Urinary bladder (tissue), 4 donors: ENCODE results near the gene GALT. TPM values are rescaled to one million over a fixed set of nuclear protein-coding genes. Genes with fewer than 3 reads are reported as not detected.

Source experiments
- DNase-seq: peaks from one replicate; pipeline ENCODE4 v3.0.0-alpha.2; 2015; ENCODE audit errors: extremely low spot score
- H3K27ac ChIP-seq: one replicate; pipeline ENCODE4 v1.5.1; 2013; ENCODE audit warnings: low read depth, mild to moderate bottlenecking, moderate library complexity
- H3K36me3 ChIP-seq: one replicate; pipeline ENCODE4 v1.6.1; 2013; ENCODE audit warnings: mild to moderate bottlenecking, moderate library complexity; ENCODE audit not compliant: insufficient read depth
- H3K4me1 ChIP-seq: one replicate; pipeline ENCODE4 v1.6.1; 2013; ENCODE audit warnings: mild to moderate bottlenecking, moderate library complexity; ENCODE audit not compliant: insufficient read depth
- H3K4me3 ChIP-seq: one replicate; pipeline ENCODE4 v1.5.1; 2013; ENCODE audit warnings: low read depth, low read length
- WGBS: extraction: QIAGEN DNeasy Blood & Tissue Kit; methylation state at CpG from one replicate; pipeline ENCODE4 v1.1.7; 2013; 5-methylcytosine and 5-hydroxymethylcytosine counted together
- polyA plus RNA-seq: library from polyadenylated mRNA; stranded (reverse); fragments of 200-250 nt; gene quantifications from one replicate; pipeline ENCODE4 v1.2.3, GENCODE V29; 2013
- small RNA-seq: library from RNA; depleted of rRNA; stranded (forward); fragments of <200 nt; gene quantifications from one replicate; pipeline ENCODE3, GENCODE V24; 2014
- total RNA-seq: library from RNA; depleted of rRNA; stranded (reverse); fragments of >200 nt; gene quantifications from one replicate; pipeline ENCODE4 v1.2.3, GENCODE V29; 2014
- donor health status: healthy with polysubstance abuse.
- donor health status: healthy.

Gene GALT
- total and polyA plus RNA-seq, 2 donors = 25.4 to 31.8 TPM

- Histone ChIP-seq H3K27ac (no peak overlapping the region), H3K4me3 (no peak overlapping the region), H3K36me3 (no peaks in the 10 kb centered on the region), H3K4me1 (no peaks in the 10 kb centered on the region)
- WGBS = 76% methylated on average over 4 of the region's 4 CpGs
- DNase-seq = no peak
Observed at GRCh38 chr9:34689116-34689470, 42.6 kb downstream of the GALT start.

- H3K4me1 ChIP-seq = no peaks in the 10 kb centered on the region
- WGBS = 70% methylated on average over 8 of the region's 8 CpGs
- H3K36me3 ChIP-seq = no peaks in the 10 kb centered on the region
- no peak for DNase-seq
- H3K4me3 ChIP-seq = no peak overlapping the region
- H3K27ac ChIP-seq = no peak overlapping the region
Observed at GRCh38 chr9:34689512-34689911, 43.0 kb downstream of the GALT start.

GRCh38 chr9:34690983-34691935 lies 44.8 kb downstream of the GALT start, which contains the start of gene CCL19:
CCL19 (minus strand) TSS chr9:34691276; CDS start chr9:34691139, 137 bp downstream.
- no peak for DNase-seq
- Histone ChIP-seq H3K36me3 (no peaks in the 10 kb centered on the region), H3K27ac (no peak within 1 kb of the TSS), H3K4me1 (no peaks in the 10 kb centered on the region), H3K4me3 (no peak within 1 kb of the TSS)
- 57% methylated on average over 6 of the region's 6 CpGs for WGBS

- no peak overlapping the region for H3K27ac ChIP-seq
- WGBS = 92% methylated on average over 5 of the region's 5 CpGs
- no peaks in the 10 kb centered on the region for H3K36me3 ChIP-seq
Observed at GRCh38 chr9:34691936-34692315, 45.5 kb downstream of the GALT start.

GRCh38 chr9:34693560-34693959 lies 47.1 kb downstream of the GALT start:
- Histone ChIP-seq H3K27ac (no peak overlapping the region), H3K4me3 (no peak overlapping the region), H3K4me1 (no peaks in the 10 kb centered on the region), H3K36me3 (no peaks in the 10 kb centered on the region)
- WGBS = 81% methylated on average over 2 of the region's 2 CpGs
- no peak for DNase-seq

More at GRCh38 chr9:34691936-34692315, 45.5 kb downstream of the GALT start:
- Histone ChIP-seq H3K4me3 (no peak overlapping the region), H3K4me1 (no peaks in the 10 kb centered on the region)
- DNase-seq = no peak

GRCh38 chr9:34694811-34695210 lies 48.3 kb downstream of the GALT start:
- Histone ChIP-seq H3K4me3 (no peak overlapping the region), H3K36me3 (no peaks in the 10 kb centered on the region), H3K27ac (no peak overlapping the region), H3K4me1 (no peaks in the 10 kb centered on the region)
- DNase-seq = no peak

Small RNAs within 50 kb of the gene (small RNA-seq; reads per million reads assigned to genes)
- not detected for gene CCL27

Other genes with a start within 250 kb of the GALT start
- gene FAM219A, start 188.1 kb upstream of the GALT start, total RNA-seq = 6.0 TPM
- gene FAM219A, start 188.1 kb upstream of the GALT start, polyA plus RNA-seq = 20.8 TPM
- gene DNAI1, start 187.9 kb upstream of the GALT start, total RNA-seq = not detected
- gene DNAI1, start 187.9 kb upstream of the GALT start, polyA plus RNA-seq = 0.11 TPM
- 0.26 TPM for gene ENHO, start 123.7 kb upstream of the GALT start, total RNA-seq
- gene ENHO, start 123.7 kb upstream of the GALT start, polyA plus RNA-seq = 1.8 TPM
- gene CNTFR, start 57.0 kb upstream of the GALT start, total RNA-seq = 5.6 TPM
- 11.5 TPM for gene CNTFR, start 57.0 kb upstream of the GALT start, polyA plus RNA-seq
- 13.2 TPM for gene RPP25L, start 34.6 kb upstream of the GALT start, total RNA-seq
- gene RPP25L, start 34.6 kb upstream of the GALT start, polyA plus RNA-seq = 33.7 TPM
- 34.2 TPM for gene DCTN3, start 26.2 kb upstream of the GALT start, total RNA-seq
- 117 TPM for gene DCTN3, start 26.2 kb upstream of the GALT start, polyA plus RNA-seq
- gene ARID3C, start 17.6 kb upstream of the GALT start, total RNA-seq = not detected
- gene ARID3C, start 17.6 kb upstream of the GALT start, polyA plus RNA-seq = not detected
- 18.2 TPM for gene SIGMAR1, start 8.9 kb upstream of the GALT start, total RNA-seq
- gene SIGMAR1, start 8.9 kb upstream of the GALT start, polyA plus RNA-seq = 103 TPM
- gene IL11RA, start 5.5 kb downstream of the GALT start, total RNA-seq = 43.9 TPM
- gene IL11RA, start 5.5 kb downstream of the GALT start, polyA plus RNA-seq = 39.5 TPM
- gene CCL27, start 16.0 kb downstream of the GALT start, total RNA-seq = not detected
- 0.32 TPM for gene CCL27, start 16.0 kb downstream of the GALT start, polyA plus RNA-seq
- 2.1 TPM for gene CCL19, start 44.6 kb downstream of the GALT start, total RNA-seq
- 4.0 TPM for gene CCL19, start 44.6 kb downstream of the GALT start, polyA plus RNA-seq
- gene CCL21, start 63.5 kb downstream of the GALT start, total RNA-seq = 35.7 TPM
- gene CCL21, start 63.5 kb downstream of the GALT start, polyA plus RNA-seq = 60.4 TPM